Mammary epithelial cell (primary cell): Measurements from ENCODE around the gene ACYP2.

Source experiments
- EZH2 ChIP-seq: IDR thresholded peaks from 2 replicates; pipeline ENCODE4 v1.6.1; 2012; ENCODE audit warnings: low read length, inconsistent platforms, borderline replicate concordance
- TF ChIP-seq, protein P1 (sequence below), 2 donors: IDR thresholded peaks in 1 of 2; conservative IDR thresholded peaks in 1 of 2; 2 replicates each; pipeline ENCODE4 v1.5.1; 2011 to 2012; ENCODE audit warnings: inconsistent platforms in 2 of 2, low read length in 2 of 2, mild to moderate bottlenecking in 2 of 2, control low read depth in 1 of 2, low read depth in 1 of 2; ENCODE audit not compliant: insufficient read depth in 1 of 2; ENCODE audit errors: extremely low read depth in 1 of 2

DNA sequence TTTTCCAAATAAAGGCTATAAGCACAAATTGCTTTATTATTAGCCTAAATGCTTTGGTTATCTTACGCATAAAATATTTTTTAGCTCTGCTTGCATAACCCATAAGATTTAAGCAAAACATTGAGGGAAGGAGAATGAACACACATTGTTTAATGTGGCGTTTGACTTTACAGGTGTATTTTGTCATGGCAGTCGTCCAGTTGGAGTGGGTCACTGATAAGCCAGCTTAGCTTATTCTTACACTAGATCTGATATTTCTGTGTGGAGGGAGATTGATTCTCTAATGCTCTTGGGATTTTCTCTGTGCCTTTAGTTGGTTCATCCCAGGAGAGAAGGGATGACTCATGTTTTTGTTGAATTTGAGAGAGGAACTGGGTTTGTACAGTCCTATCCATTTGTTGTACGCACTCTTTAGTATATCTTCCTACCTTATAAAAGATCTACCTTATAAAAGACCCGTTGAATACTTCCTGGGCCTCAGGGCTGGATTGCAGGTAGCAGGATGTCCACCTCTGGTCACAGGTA, 47.5 kb upstream of the ACYP2 start:
- TF ChIP-seq EZH2, result no peak
- TF ChIP-seq, protein P1, sequence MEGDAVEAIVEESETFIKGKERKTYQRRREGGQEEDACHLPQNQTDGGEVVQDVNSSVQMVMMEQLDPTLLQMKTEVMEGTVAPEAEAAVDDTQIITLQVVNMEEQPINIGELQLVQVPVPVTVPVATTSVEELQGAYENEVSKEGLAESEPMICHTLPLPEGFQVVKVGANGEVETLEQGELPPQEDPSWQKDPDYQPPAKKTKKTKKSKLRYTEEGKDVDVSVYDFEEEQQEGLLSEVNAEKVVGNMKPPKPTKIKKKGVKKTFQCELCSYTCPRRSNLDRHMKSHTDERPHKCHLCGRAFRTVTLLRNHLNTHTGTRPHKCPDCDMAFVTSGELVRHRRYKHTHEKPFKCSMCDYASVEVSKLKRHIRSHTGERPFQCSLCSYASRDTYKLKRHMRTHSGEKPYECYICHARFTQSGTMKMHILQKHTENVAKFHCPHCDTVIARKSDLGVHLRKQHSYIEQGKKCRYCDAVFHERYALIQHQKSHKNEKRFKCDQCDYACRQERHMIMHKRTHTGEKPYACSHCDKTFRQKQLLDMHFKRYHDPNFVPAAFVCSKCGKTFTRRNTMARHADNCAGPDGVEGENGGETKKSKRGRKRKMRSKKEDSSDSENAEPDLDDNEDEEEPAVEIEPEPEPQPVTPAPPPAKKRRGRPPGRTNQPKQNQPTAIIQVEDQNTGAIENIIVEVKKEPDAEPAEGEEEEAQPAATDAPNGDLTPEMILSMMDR (conservative IDR thresholded peaks at IDR 0.05 in 1 of 2, IDR thresholded peaks at IDR 0.05 in 1 of 2; ENCODE audit: extremely low read depth in 1 of 2, insufficient read depth in 1 of 2, low read depth in 1 of 2, low read length in 2 of 2), result no peak
